ENCODE results near the gene FXN. TPM values are rescaled to one million over a fixed set of nuclear protein-coding genes. Genes with fewer than 3 reads are reported as not detected.
"Not testable (repeated sequence)": the region's sequence is repeated elsewhere in the genome, so short reads cannot be mapped to it uniquely, and the experiment has no call there.

Gene FXN
- 1 to 10 TPM in 3 of 4 donors, under 1 TPM in 1; 0.17 to 5.6 (median 3.0) TPM for total RNA-seq

GRCh38 chr9:69035438-69036308, at the start of gene FXN:
Gene FXN (plus strand): TSS chr9:69035752. CDS start chr9:69035783, 31 bp downstream.
- WGBS, 2 donors = 1% methylated on average over 62 to 75 of the region's 75 CpGs
- TF ChIP-seq POLR2A (IDR thresholded peaks at IDR 0.05) = no peak
- TF ChIP-seq CTCF (IDR thresholded peaks at IDR 0.05) = peak in 1 of 3 donors; percentile 68
- H3K4me3 ChIP-seq (ENCODE audit: low read depth, poor library complexity, severe bottlenecking) = peak within 1 kb of the TSS; percentile 51
- intact Hi-C loops (cut with DNase I; ENCODE audit: low total_unique reads) = no loop called here
- peak; percentile 65 to 95 for DNase-seq (ENCODE audit: low spot score in 2 of 2)

GRCh38 chr9:68986949-68987348, 48.6 kb upstream of the FXN start:
- 90 to 92% methylated on average over 7 of the region's 7 CpGs for WGBS, 2 donors
- DNase-seq (ENCODE audit: low spot score in 2 of 2); intact Hi-C loops (cut with DNase I; ENCODE audit: low total_unique reads); H3K4me3 ChIP-seq (ENCODE audit: low read depth, poor library complexity, severe bottlenecking): not testable (repeated sequence)

GRCh38 chr9:68991457-68991856, 44.1 kb upstream of the FXN start:
- DNase-seq (ENCODE audit: low spot score in 2 of 2) = no peak
- TF ChIP-seq CTCF (IDR thresholded peaks at IDR 0.05) = no peak
- no peak for TF ChIP-seq POLR2A (IDR thresholded peaks at IDR 0.05)
- intact Hi-C loops (cut with DNase I; ENCODE audit: low total_unique reads) = no loop called here
- 81 to 86% methylated on average over 9 of the region's 9 CpGs for WGBS, 2 donors
- H3K4me3 ChIP-seq (ENCODE audit: low read depth, poor library complexity, severe bottlenecking) = no peak overlapping the region

- no peak for DNase-seq (ENCODE audit: low spot score in 2 of 2)
- no peak overlapping the region for H3K4me3 ChIP-seq (ENCODE audit: low read depth, poor library complexity, severe bottlenecking)
- TF ChIP-seq POLR2A (IDR thresholded peaks at IDR 0.05) = no peak
- TF ChIP-seq CTCF (IDR thresholded peaks at IDR 0.05) = no peak
- WGBS, 2 donors = 70 to 74% methylated on average over 3 of the region's 3 CpGs
- intact Hi-C loops (cut with DNase I; ENCODE audit: low total_unique reads) = no loop called here
These were observed 39.8 kb upstream of the FXN start for GRCh38 chr9:68995776-68996175.

- no peak for TF ChIP-seq POLR2A (IDR thresholded peaks at IDR 0.05)
- TF ChIP-seq CTCF (IDR thresholded peaks at IDR 0.05) = no peak
- intact Hi-C loops (cut with DNase I; ENCODE audit: low total_unique reads) = no loop called here
- H3K4me3 ChIP-seq (ENCODE audit: low read depth, poor library complexity, severe bottlenecking) = no peak overlapping the region
- 61 to 71% methylated on average over 5 of the region's 5 CpGs for WGBS, 2 donors
- DNase-seq (ENCODE audit: low spot score in 2 of 2) = no peak
These were observed 39.1 kb upstream of the FXN start for GRCh38 chr9:68996462-68996861.

GRCh38 chr9:68997666-68998065, 37.9 kb upstream of the FXN start:
- no peak overlapping the region for H3K4me3 ChIP-seq (ENCODE audit: low read depth, poor library complexity, severe bottlenecking)
- intact Hi-C loops (cut with DNase I; ENCODE audit: low total_unique reads) = no loop called here
- WGBS, 2 donors = 84 to 85% methylated on average over 3 of the region's 3 CpGs
- TF ChIP-seq POLR2A (IDR thresholded peaks at IDR 0.05) (no peak), CTCF (IDR thresholded peaks at IDR 0.05) (no peak)
- DNase-seq (ENCODE audit: low spot score in 2 of 2) = no peak
